ENCODE data around the gene CBARP. TPM values are rescaled to one million over a fixed set of nuclear protein-coding genes. Genes with fewer than 3 reads are reported as not detected.
A peak's percentile ranks its signal among the peaks of the same experiment; 100 is the strongest.

Gene CBARP
- total and polyA plus RNA-seq, 2 donors (not counting 3 experiments of a cell fraction or from before 2014, with no cell fraction given), result 3.5 to 9.2 TPM

DNA sequence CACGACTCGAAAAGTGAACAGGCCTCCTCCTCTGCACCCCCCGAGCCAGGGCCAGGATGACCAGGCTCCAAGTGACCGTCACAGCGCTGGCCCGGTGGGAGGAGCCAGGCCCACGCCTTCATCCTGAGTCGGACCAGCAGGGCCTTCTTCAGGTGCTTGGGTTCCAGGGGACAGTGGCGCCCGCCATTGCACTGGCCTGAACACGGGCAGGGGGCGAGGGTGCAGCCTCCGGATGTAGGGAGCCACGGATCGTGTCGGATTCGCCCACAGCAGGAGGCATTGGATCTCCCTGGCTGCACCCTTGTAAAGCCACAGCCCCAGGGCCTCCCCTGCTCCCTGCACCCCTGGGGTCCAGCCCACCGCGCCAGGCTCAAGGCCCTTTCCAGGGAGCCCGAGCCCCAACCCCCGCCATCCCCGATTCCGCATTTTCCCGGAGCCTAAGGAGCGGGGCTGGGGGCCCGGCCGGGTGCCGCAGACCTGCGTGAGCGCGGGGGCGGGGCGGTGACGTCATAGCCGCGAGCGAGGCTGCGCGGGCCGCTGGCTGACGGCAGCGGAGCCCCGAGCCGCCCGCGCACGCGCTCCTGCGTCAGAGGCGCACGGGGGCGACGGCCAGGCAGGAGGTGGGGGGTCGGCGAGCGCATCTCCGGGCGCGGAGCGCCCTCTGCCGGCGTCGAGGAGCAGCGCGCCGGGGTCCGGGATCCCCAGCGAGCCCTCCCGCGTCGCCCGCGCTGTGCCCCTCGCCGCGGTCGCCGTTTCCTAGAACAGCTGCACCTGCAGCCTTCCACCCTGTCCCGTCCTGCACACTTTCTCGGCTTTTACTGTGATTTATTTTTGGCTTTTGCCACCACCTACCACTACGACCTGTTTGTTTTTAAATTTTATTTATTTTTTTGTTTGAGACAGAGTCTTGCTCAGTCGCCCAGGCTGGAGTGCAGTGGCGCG is 2.3 kb upstream of the CBARP start:
- Histone ChIP-seq H3K9me1 (replicated peaks; ENCODE audit: control insufficient read depth, extremely low read depth, insufficient read depth, low read length) (no peaks in the 10 kb centered on the region), H3K27ac (ENCODE audit: insufficient read depth, low read depth, low read length) (peak overlapping the region; percentile 39), H3K27me3 (ENCODE audit: control insufficient read depth in 2 of 2, insufficient read depth in 2 of 2, low read length in 2 of 2) (no peaks in the 10 kb centered on the region), H3K36me3 (ENCODE audit: control insufficient read depth in 2 of 2, extremely low read depth in 1 of 2, insufficient read depth in 2 of 2, low read length in 2 of 2) (peaks cover 0 to 5% of the 10 kb centered on the region in 2 experiments), H4K20me1 (replicated peaks; ENCODE audit: control insufficient read depth, extremely low read depth, insufficient read depth, low read length) (no peaks in the 10 kb centered on the region), H3K4me2 (ENCODE audit: insufficient read depth, low read length) (peak overlapping the region; percentile 53), H3K79me2 (ENCODE audit: control insufficient read depth, insufficient read depth, low read length) (peaks cover 15% of the 10 kb centered on the region), H3K9ac (replicated peaks; ENCODE audit: extremely low read depth, insufficient read depth, low read length) (peak overlapping the region; percentile 12), H3K4me1 (ENCODE audit: control insufficient read depth, extremely low read depth, insufficient read depth, low read length) (peaks cover 12% of the 10 kb centered on the region), H3K9me3 (replicated peaks; ENCODE audit: control insufficient read depth, insufficient read depth, low read length) (no peaks in the 10 kb centered on the region), H2AFZ (ENCODE audit: low read depth, low read length) (peak overlapping the region; percentile 72), H3K4me3 (replicated peaks in 1 of 3; ENCODE audit: insufficient read depth in 1 of 3, low read depth in 1 of 3, low read length in 3 of 3) (peak overlapping the region in 1 of 3 experiments; percentile 15)
- intact Hi-C loops (cut with micrococcal nuclease) (loop anchor here (1.0 to 10.0 kb wide), 6 partner anchors 19 to 445 kb away; partner anchors contain the start of genes GPX4 and PTBP1), dilution Hi-C loops (cut with MboI; ENCODE audit: extremely low pct_ligation_motif_present, low sequenced_read_pairs) (no loop called here)
- FAIRE-seq (peak; percentile 71), DNase-seq (ENCODE audit: low read depth, low spot score) (peak; percentile 86)
- POLR2A ChIA-PET, result interaction anchor here (1.7 kb wide), 1 partner anchor 29 kb away, joined by 12 read pairs; the partner anchor contains the start of gene CIRBP
- BruUV-seq (replicated peaks), result no TSS peak
- TF ChIP-seq FOS (IDR thresholded peaks at IDR 0.05; ENCODE audit: borderline replicate concordance, insufficient read depth, low read length), result peak; percentile 30
- TF ChIP-seq, protein P1, sequence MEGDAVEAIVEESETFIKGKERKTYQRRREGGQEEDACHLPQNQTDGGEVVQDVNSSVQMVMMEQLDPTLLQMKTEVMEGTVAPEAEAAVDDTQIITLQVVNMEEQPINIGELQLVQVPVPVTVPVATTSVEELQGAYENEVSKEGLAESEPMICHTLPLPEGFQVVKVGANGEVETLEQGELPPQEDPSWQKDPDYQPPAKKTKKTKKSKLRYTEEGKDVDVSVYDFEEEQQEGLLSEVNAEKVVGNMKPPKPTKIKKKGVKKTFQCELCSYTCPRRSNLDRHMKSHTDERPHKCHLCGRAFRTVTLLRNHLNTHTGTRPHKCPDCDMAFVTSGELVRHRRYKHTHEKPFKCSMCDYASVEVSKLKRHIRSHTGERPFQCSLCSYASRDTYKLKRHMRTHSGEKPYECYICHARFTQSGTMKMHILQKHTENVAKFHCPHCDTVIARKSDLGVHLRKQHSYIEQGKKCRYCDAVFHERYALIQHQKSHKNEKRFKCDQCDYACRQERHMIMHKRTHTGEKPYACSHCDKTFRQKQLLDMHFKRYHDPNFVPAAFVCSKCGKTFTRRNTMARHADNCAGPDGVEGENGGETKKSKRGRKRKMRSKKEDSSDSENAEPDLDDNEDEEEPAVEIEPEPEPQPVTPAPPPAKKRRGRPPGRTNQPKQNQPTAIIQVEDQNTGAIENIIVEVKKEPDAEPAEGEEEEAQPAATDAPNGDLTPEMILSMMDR (IDR thresholded peaks at IDR 0.05; ENCODE audit: extremely low read depth in 1 of 2, insufficient read depth in 1 of 2, low read depth in 1 of 2, low read length in 2 of 2), result peak; percentile 83 to 93
- TF ChIP-seq POLR2AphosphoS5 (IDR thresholded peaks at IDR 0.05; ENCODE audit: insufficient read depth, low read depth, low read length), result peak; percentile 84
- TF ChIP-seq MYC (IDR thresholded peaks at IDR 0.05; ENCODE audit: low read depth, low read length), result no peak
- no peak for TF ChIP-seq GATA2 (IDR thresholded peaks at IDR 0.05; ENCODE audit: insufficient read depth, insufficient read length, low read depth, low read length)
- CTCF ChIA-PET, result interaction anchor here (0.6 to 7.3 kb wide), 4 partner anchors 26 to 126 kb away, joined by 4 to 1001 read pairs (median 8); partner anchors contain the start of gene CIRBP
